ENCODE results near the gene CRIP3. TPM values are rescaled to one million over a fixed set of nuclear protein-coding genes. Genes with fewer than 3 reads are reported as not detected.

The CRIP3 gene
- total and polyA plus RNA-seq, 9 donors, result 0.80 to 2.6 (median 1.7) TPM

- WGBS, 3 donors, result 79 to 96% (median 87%) methylated on average over 5 to 6 of the region's 6 CpGs
Measured at GRCh38 chr6:43286456-43286979, 22.1 kb downstream of the CRIP3 start.

GRCh38 chr6:43285832-43286231, 22.8 kb downstream of the CRIP3 start:
- no peaks in the 10 kb centered on the region for H3K4me1 ChIP-seq (ENCODE audit: insufficient read depth)
- WGBS, 3 donors, result 65 to 82% (median 75%) methylated on average over 5 of the region's 5 CpGs
- DNase-seq, result no peak
- TF ChIP-seq EP300 (IDR thresholded peaks at IDR 0.05) (no peak), POLR2A (IDR thresholded peaks at IDR 0.05) (no peak), CTCF (IDR thresholded peaks at IDR 0.05) (no peak)
- H3K9me3 ChIP-seq, result no peaks in the 10 kb centered on the region
- no peaks in the 10 kb centered on the region for H3K27me3 ChIP-seq
- no peaks in the 10 kb centered on the region for H3K36me3 ChIP-seq
- intact Hi-C loops (cut with DNase I), result no loop called here
- H3K4me3 ChIP-seq, result no peak overlapping the region
- no peak overlapping the region for H3K27ac ChIP-seq

More at GRCh38 chr6:43286456-43286979, 22.1 kb downstream of the CRIP3 start:
- no peak for DNase-seq
- no peak overlapping the region for H3K27ac ChIP-seq
- H3K4me3 ChIP-seq, result no peak overlapping the region
- H3K27me3 ChIP-seq, result no peaks in the 10 kb centered on the region
- H3K4me1 ChIP-seq (ENCODE audit: insufficient read depth), result no peaks in the 10 kb centered on the region
- H3K36me3 ChIP-seq, result no peaks in the 10 kb centered on the region
- TF ChIP-seq EP300 (IDR thresholded peaks at IDR 0.05), result no peak
- TF ChIP-seq POLR2A (IDR thresholded peaks at IDR 0.05), result no peak
- TF ChIP-seq CTCF (IDR thresholded peaks at IDR 0.05), result no peak
- no peaks in the 10 kb centered on the region for H3K9me3 ChIP-seq
- intact Hi-C loops (cut with DNase I), result no loop called here

GRCh38 chr6:43284991-43285781, 23.4 kb downstream of the CRIP3 start:
- no peaks in the 10 kb centered on the region for H3K36me3 ChIP-seq
- H3K27me3 ChIP-seq, result no peaks in the 10 kb centered on the region
- no peaks in the 10 kb centered on the region for H3K4me1 ChIP-seq (ENCODE audit: insufficient read depth)
- H3K27ac ChIP-seq, result no peak overlapping the region
- no peak overlapping the region for H3K4me3 ChIP-seq
- DNase-seq, result no peak
- intact Hi-C loops (cut with DNase I), result no loop called here
- no peaks in the 10 kb centered on the region for H3K9me3 ChIP-seq
- WGBS, 3 donors, result 3 to 7% (median 3%) methylated on average over 22 to 83 of the region's 83 CpGs
- TF ChIP-seq POLR2A (IDR thresholded peaks at IDR 0.05) (no peak), EP300 (IDR thresholded peaks at IDR 0.05) (no peak), CTCF (IDR thresholded peaks at IDR 0.05) (no peak)

GRCh38 chr6:43283905-43284304, 24.7 kb downstream of the CRIP3 start:
- Histone ChIP-seq H3K4me1 (ENCODE audit: insufficient read depth) (no peaks in the 10 kb centered on the region), H3K27me3 (no peaks in the 10 kb centered on the region), H3K27ac (no peak overlapping the region), H3K9me3 (no peaks in the 10 kb centered on the region), H3K36me3 (no peaks in the 10 kb centered on the region), H3K4me3 (no peak overlapping the region)
- DNase-seq, result no peak
- TF ChIP-seq CTCF (IDR thresholded peaks at IDR 0.05) (no peak), POLR2A (IDR thresholded peaks at IDR 0.05) (no peak), EP300 (IDR thresholded peaks at IDR 0.05) (no peak)
- WGBS, 3 donors, result 86 to 89% (median 87%) methylated on average over 17 to 27 of the region's 27 CpGs
- intact Hi-C loops (cut with DNase I), result no loop called here
